AG08396 (cell line): ENCODE data around the gene PREP.
"Not testable (repeated sequence)": the region's sequence is repeated elsewhere in the genome, so short reads cannot be mapped to it uniquely, and the experiment has no call there.

Experiments
- DNase-seq: peaks from one replicate; pipeline ENCODE4 v3.0.0; 2012; ENCODE audit warnings: low spot score, mixed read lengths

The PREP gene

GRCh38 chr6:105344881-105345370, 58.0 kb downstream of the PREP start:
- no peak for DNase-seq

- not testable (repeated sequence) for DNase-seq
Observed at GRCh38 chr6:105338350-105338983, 64.4 kb downstream of the PREP start.

GRCh38 chr6:105336986-105337385, 65.9 kb downstream of the PREP start:
- DNase-seq: no peak

- DNase-seq: no peak
Observed at GRCh38 chr6:105332576-105332975, 70.3 kb downstream of the PREP start.

DNA sequence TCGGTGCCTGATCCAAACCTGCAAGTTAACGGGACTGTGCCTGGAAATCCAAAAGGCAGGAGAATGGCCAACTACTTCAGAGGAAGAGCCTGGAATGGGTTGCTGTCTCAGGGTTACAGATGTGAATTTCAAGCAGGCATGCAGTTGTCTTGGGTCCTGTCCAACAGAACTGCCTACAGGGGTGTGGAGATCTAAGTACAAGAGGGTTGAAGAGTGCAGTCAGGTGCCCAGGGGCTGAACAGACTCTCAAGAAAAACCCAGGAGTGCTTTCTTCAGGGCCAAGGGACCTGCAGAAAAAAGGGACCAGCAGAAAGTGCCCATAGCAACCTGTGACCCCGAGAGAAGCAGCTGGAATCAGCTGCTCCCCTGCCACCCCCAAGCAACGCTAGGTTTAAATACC, 71.0 kb downstream of the PREP start:
- no peak for DNase-seq

GRCh38 chr6:105330913-105331312, 72.0 kb downstream of the PREP start:
- no peak for DNase-seq

DNA sequence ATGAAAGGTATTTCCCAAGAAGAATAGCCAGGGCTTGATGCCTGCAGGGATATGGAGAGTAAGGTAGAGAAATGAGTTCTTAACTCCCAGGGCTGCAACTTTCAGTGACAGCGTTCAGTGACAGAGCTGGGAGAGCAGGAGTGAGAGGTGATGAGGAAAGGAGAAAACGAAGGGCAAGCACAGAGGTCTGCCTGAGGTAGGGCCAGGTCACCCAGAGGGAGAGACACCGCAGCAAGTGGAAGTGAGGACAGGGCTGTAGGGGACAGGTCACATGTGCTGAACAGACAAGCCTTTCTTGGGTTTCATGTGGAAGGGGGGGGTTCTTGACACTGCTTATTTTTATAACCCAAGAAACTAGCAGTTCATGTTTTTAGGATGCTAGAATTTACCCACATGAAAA, 72.5 kb downstream of the PREP start:
- no peak for DNase-seq

DNA sequence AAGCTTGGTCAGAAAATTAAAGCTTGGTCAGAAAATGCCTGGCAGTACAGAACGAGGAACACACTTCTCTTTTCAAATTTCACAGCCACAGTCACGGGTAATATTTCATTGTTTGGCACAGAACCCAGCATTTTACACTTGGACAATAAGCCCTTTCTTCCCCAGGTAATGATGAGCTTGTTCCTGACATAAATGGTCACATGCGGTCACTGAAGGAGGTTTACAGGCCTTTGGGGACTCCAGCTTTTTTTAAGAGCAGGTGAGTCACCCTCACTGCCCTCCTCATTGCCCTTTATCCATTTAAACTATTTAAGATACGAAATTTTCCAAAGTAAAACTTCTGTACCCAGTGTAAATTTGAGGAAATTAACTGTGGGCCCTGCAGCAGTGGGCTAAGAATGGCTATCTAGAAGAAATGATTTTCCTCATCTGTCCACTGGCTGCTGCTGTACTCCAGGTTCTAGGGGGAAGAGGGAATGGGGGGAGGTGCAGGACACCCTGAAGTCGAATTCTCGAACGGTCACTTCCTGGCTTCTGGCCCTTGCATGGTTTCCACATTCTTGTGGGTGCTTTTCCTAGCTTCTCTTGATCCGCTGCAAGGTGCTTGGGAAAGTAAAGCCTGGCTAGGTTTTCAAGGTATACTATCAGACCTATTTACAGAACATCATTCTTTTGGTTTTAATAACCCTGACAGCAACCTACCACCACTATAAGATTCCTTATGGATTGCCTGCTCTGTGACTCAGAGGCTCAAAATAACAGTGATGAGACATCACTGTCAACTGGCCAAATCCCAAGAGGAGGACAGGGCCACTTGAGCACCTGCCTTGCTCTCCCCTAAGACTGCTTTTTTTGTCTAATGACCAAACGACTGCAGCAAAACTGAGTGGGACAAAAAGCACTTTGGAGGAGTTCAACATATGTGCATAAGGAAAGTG, 75.8 kb downstream of the PREP start:
- peak; percentile 41 for DNase-seq

- DNase-seq: no peak
Observed at GRCh38 chr6:105326216-105326615, 76.7 kb downstream of the PREP start.

GRCh38 chr6:105324386-105324950, 78.4 kb downstream of the PREP start:
- DNase-seq: no peak

- DNase-seq: no peak
Observed at GRCh38 chr6:105322499-105323225, 80.2 kb downstream of the PREP start.

DNA sequence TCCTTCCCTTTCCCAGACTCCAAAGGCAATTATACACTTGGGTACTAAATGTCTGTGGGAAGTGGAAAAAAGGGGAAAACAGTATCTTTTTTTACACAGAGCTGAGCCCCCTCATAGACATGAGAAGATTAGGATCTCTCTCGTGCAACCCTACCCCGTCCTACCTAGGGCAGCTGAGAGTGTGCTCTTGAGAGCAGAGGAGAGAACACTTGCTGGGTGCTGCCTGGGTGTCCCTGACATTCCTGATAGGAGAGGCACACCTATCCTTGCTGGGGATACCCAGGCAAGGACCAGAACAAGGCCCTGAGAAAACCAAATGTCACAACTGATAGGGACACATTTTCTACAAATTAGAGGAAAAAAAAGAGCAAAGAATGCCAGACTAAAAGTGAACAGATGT, 81.2 kb downstream of the PREP start:
- DNase-seq: no peak

DNA sequence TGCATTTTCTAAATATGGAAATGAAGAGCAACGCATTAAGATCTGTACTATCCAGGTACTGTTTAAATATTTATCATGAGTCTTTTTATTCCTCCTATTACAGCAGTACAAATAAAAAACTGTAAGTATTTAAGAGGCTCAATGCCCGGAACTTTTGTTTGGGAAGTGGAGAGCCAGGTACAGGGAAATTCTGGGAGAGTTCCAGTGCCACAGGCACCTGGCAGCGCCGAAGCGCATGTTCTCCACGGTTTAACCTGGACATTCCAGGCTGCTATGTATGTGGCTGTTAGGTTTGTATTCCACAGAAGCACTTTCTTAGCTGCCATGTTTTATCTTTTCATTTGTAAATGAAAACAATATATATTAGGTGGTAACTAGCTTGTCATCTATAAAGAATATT, 81.7 kb downstream of the PREP start:
- DNase-seq: no peak

- DNase-seq: no peak
Observed at GRCh38 chr6:105320765-105321164, 82.1 kb downstream of the PREP start.

DNA sequence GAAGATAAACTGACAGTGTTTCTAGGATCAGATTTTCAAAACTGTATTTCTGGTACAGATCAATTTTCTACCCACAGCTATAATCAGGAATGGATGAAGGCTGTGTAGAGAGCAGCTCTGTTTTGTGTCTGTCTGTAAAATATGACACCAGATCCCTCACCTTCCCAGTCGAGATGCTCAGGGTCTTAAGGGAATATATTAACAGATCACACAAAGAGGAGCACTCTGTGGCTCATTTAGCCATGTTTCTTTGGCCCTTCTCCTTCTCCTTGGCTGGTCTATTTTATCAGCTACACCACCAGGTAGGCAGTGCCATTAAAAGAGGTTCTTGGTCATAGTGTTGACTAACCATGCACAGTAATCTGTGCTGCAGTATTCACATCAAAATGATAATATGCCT, 82.6 kb downstream of the PREP start:
- no peak for DNase-seq

- no peak for DNase-seq
Observed at GRCh38 chr6:105319331-105319730, 83.6 kb downstream of the PREP start.

GRCh38 chr6:105318660-105319059, 84.2 kb downstream of the PREP start:
- DNase-seq: no peak

DNA sequence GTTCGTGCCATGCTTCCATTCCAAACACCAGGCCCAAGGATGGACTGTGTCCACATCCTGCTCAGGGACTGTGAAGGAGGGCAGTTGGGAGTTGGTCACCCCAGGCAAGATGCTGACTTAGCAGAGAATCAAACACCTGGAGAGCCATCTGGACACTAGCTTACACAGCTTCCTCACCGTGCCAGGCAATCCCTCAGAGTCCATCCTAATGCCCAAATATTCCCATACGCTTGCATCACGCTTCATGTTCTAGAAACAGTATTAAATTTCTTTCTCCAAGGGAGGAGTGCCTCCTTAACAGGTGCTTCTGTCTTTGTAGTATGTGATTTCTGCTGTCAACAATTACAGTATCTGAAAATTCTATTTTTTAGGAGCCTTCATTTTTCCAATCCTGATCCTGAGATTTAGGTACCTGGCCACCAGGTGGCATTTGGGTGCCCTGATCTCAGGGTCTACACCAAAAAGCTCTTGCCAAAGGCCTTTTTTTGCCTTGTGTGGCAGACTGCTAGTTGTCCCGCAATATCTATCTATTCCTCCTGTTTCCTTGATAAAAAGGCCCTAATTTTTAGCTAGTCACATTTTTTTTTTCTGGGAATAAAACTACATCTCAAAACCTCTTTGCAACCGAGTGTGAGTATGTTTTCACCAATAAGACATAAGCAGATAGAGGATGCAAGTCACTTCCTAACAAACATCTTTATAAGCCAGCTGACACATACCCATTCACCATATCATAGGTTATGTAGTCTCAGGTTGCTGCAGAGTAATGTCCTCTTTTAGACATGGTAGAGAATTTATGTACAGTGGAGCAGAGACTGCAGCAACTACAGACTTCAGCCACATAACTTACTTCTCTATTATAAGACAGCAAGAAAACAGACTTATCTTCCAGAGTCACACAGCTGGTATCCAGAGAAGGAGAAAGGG, 85.0 kb downstream of the PREP start:
- no peak for DNase-seq

- no peak for DNase-seq
Observed at GRCh38 chr6:105313211-105313610, 89.7 kb downstream of the PREP start.

DNA sequence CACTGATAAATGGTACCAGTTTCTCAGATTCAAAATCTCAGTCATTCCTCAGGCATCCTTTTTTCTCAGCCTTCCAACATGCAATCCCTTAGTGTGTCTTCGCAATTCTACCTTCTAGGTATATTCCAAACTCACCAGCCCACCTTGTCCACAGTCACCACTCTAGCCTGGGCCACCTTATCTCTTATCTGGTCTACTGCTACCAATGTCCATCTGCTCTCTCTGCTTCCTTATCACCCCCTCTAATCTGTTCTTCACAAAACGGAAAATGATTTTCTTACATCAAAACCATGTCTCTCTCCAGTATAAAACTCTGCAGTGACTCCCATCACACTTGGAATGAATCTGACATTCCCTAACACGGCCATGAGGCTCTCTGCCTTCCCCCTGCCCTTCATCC, 91.9 kb downstream of the PREP start:
- DNase-seq: no peak

GRCh38 chr6:105310371-105310770, 92.5 kb downstream of the PREP start:
- DNase-seq: no peak
